ENCODE data around the gene DNAJC16.

The DNAJC16 gene

GRCh38 chr1:15542388-15543250 is 16.0 kb downstream of the DNAJC16 start:
- no peak for DNase-seq

- DNase-seq: no peak
These were observed 16.6 kb downstream of the DNAJC16 start for GRCh38 chr1:15543251-15543588.

DNA sequence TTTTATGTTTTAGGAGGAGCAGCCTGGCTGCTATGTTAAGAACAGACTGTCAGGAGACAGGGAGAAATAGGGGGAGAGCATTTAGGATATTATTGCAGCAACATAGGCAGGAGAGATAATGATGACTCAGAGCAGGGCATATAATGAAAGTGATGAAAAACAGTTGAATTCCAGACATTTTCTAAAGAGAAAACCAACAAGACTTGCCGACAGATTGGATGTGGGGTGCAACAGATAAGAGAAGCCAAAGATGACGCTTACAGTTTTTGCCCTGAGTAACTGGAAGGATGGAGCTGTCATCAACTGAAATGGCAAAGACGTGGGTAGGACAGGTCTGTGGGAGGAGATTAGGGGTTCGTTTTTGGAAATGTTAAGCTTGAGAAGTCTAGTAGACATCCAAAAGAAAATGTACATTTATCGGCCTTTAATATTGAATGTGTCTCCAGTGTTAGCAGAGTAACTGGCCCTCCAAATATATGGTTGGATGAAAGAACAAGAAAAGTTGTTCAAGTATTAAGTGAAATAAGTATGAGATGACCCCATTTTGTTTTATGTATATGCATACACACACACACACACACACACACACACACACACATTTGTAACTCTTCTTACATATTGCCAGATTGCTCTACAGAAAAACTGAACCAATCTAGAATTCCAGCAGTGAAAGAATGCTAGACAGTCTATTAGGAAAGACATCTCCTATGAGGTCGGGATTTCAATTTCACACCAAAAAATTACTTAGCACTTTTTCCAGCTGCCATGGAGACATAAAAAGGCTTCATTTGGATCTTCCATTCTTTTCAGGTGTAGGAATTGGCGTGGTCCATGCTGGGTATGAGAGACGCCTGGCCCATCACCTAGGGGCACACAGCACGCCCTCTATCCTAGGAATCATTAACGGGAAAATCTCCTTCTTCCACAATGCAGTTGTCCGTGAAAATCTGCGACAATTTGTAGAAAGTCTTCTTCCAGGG is 17.2 kb downstream of the DNAJC16 start:
- no peak for DNase-seq

DNA sequence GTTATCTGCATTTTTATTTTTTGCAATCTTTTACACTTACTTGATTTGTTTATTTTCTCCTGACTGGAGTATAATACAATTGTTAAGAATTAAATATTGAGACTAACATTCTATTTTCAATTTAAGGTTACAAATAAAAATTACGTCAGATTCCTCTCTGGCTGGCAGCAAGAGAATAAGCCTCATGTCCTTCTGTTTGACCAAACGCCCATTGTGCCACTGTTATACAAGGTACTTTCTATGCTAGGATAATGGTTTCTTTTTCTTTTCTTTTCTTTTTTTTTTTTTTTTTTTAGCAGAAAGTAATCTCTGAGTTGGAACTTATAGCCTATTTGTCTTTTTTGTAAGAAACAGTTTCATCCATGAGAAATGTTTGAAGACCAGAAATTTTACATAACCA is 20.0 kb downstream of the DNAJC16 start:
- DNase-seq: no peak

- DNase-seq: no peak
These were observed 23.9 kb downstream of the DNAJC16 start for GRCh38 chr1:15550573-15550972.

GRCh38 chr1:15557008-15557407 is 30.4 kb downstream of the DNAJC16 start:
- DNase-seq: no peak

DNA sequence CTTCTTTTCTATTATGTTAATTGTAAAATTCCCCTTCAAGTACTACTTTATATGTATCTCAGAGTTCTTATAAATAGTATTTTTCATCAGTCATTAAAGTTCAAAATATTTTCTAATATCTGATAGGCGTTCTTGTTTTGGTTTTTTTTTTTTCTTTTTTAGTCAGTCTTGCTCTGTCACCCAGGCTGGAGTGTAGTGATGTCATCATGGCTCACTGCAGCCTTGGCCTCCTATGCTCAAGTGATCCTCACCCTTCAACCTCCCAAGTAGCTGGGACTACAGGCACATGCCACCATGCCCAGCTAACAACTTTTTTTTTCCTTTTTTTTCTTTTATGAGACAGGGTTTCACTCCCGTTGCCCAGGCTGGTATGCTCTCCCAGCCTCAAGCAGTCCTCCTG is 30.9 kb downstream of the DNAJC16 start:
- DNase-seq: no peak

DNA sequence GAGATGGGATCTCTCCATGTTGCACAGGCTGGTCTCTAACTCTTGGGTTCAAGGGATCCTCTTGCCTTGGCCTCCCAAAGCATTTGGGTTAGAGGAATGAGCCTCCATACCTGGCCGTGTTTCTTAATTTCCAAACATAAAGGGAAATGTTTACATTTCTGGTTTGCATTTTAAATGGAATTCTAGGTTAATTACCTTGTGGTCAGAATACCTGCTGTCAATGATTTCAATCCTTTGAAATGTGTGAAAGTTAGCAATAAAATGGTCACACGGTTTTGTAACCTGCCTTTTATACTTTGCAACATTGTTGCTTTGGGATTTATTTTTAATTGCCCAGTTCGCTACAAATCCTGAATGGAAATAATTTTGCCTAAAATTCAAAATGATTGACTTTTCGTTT is 31.9 kb downstream of the DNAJC16 start:
- DNase-seq: no peak

- DNase-seq: no peak
These were observed 32.7 kb downstream of the DNAJC16 start for GRCh38 chr1:15559189-15559810.

DNA sequence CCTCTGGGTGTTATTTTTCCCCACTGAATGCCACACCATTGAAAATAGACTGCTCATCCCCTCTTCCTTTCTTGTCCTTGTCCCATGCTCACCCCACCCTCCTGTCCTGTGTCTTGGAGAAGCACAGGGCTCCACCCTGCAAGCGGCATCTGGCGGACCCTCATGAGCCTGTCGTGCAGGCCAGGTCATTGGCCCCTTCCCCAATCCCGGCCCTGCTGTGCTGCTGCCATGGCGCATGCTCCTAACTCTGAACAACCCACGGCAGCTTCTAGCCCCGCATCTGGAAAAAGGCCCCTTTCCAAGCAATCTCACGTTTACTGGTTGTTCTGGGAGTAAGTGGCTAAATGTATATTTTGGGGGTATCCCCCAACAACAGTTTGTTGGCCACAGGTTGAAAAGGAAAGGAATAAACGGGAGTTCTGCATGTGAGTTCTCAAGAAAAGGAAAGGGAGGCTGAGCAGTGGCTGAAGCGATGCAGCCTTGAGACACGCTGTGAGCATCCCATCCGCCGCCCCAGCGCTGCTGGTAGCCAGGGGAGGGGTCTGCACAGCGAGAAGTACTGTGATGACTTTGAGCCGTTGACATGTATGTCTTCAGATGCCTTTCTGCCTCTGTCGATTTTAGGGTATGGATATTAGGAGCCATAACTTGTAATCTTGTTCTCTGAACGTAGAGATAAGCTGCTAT is 41.9 kb downstream of the DNAJC16 start:
- DNase-seq: no peak

- no peak for DNase-seq
These were observed 44.2 kb downstream of the DNAJC16 start for GRCh38 chr1:15570861-15571260.

DNA sequence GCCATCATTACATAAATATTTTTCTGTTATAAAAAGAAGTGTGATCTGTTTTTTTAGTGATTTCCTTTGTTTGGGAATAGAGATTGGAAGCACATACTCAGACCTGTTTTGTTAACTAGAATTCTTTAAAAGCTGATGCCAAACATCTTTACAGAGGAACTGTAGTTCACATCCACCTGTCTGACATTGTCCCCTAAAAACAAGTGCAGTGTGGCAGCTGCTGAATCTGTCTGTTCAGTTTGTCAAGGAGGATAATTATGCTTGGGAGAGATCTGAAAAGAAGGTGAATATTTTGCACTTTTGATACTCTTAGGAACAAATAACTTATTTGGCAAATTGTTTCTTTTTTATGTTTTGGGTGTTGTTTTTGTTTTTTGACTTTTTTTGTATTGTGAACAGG is 44.6 kb downstream of the DNAJC16 start:
- no peak for DNase-seq

DNA sequence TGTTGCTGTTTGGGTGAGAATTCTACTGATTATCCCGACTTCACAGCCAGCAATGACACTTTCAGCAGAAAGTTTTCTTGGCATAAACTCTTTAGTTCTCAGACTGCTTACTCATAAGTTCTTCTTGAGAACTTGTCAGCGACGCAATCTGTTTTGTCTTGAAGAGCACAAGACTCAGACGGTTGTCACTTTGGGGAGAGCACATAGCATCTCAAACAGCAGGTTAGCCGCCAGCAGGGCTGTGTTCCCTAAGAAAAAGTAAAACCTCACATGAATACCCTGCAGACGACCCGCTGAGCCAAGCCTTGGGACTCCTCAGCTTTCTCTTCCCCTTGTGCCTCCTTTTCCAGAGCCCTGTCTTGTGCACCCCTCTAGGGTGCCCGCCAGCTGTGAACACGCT is 46.8 kb downstream of the DNAJC16 start:
- no peak for DNase-seq

GRCh38 chr1:15574741-15575140 is 48.1 kb downstream of the DNAJC16 start:
- no peak for DNase-seq

DNA sequence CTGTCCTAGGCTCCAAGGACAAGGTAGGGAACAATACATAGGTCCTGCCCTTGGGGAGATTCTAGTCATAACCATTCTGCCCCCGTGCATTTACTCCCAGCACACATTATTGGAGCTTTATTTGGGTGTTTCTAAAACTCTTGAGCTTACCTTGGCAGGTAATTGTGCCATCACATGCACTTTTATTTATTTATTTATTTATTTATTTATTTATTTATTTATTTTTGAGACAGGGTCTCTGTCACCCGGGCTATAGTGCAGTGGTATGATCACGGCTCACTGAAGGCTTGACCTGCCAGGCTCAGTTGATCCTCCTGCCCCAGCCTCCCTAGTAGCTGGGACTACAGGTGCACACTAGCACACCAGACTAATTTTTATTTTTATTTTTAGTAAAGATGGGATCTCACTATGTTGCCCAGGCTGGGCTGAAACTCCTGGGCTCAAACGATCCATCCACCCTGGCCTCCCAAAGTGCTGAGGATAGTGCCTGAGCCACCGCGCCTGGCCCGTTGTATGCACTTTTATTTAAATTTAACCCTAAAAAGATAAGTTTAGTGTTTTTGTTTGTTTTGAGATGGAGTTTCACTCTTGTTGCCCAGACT is 49.0 kb downstream of the DNAJC16 start:
- no peak for DNase-seq

DNA sequence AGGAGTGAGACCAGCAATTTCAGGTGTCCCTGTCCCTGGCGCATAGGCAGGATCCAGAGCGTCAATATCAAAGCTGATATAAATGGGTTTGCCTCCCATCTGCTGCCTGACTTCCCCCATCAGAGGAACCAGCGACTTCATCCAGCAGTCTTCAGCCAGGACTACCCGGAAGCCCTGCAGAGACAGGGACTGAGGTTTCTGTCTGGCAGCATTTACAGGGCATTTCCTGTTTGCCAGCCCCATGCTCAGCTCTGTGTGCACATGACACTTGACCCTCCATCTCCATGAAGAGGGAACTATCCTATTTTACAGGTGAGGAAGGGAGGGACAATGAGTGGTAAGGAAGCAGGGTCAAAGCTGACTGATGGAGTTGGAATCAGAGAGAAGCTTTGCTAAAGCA is 51.0 kb downstream of the DNAJC16 start:
- no peak for DNase-seq

DNA sequence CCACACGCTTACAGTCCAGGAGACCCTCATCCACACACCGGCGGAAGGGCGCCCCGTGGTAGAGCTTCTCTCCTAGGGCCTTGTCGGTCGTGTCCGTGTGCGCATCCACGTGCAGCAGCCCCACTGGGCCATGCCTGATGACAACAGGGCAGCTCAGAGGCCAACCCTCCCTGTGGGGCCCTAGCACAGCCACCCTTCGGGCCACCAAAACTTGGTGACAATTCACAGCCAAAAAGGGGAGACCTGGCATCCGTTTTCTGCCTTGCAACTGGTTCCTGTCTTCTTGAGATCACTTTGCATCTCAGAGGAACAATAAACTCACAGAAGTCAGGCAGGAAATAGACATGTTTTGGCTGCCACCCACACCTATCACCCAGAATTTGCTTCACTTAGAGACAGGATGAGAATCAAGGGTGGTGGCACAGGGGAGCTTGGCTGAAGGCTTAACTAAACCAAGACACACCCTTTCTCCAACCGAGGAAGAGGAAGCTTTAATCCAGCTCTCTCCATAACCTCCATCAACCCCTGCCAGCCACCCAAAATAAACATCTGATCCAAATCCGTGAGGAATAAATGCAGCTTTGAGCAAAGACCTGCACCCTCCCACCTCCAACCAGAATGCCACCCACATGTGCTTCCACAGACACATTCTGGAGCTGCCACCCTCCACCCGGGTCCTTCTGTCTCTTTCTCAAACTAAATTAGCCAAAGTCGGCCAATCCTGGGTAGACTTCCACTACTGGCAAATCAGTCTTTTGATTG is 52.5 kb downstream of the DNAJC16 start:
- no peak for DNase-seq

GRCh38 chr1:15579683-15580047 is 53.0 kb downstream of the DNAJC16 start:
- no peak for DNase-seq

GRCh38 chr1:15583016-15583706 is 56.5 kb downstream of the DNAJC16 start:
- no peak for DNase-seq

GRCh38 chr1:15584489-15585363 is 58.1 kb downstream of the DNAJC16 start, which contains the start of gene AGMAT:
TSS of gene AGMAT (minus strand) at chr1:15585051. CDS start at chr1:15584967, 84 bp downstream.
- DNase-seq: no peak
